ENCODE data around the gene WDR93. TPM values are rescaled to one million over a fixed set of nuclear protein-coding genes. Genes with fewer than 3 reads are reported as not detected.

WDR93 gene
- total and polyA plus RNA-seq, 12 donors = 0.14 to 0.43 (median 0.36) TPM; not detected in 4

DNA sequence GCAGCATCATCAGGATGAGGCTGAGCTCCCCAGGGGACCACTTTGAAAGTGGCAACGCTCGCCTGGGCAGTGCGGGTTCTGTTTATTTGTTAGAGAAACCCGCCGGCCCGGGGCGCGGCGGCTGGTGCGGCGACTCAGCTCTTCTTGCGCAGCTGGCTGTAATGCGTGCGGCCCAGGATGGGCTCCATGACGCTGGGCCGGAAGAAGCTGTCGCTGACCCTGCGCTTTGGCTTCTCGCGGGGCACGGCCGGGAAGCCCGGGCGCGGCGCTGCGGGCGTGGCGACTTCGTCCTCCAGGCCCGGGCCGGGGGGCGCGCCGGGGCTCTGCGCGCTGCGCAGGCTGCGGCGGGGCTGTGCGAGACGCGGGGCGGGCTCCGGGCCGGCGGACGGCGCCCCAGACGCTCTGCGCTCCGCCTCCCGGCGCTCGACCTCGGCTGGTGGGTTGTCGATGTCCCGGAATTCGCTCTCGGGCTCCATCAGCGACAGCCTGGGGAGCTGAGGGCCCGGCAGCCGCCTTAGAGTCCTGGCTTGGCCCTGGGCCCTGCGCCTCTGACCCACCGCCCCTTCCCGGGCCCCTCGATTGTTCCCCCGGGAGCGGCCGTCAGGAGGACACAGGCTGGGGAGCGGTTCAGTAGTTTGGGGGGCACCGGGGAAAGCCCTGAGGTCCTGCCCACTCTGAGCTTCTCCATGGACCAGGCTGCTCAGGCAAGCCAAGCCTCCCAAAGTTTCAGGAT is 25.0 kb upstream of the WDR93 start:
- Histone ChIP-seq H3K9me3 (replicated peaks in 1 of 3) (no peaks in the 10 kb centered on the region), H3K36me3 (replicated peaks in 1 of 2) (no peaks in the 10 kb centered on the region), H3K4me1 (replicated peaks in 1 of 2) (peaks cover 17 to 23% of the 10 kb centered on the region in 2 donors), H3K4me3 (peak overlapping the region in 1 of 4 donors; percentile 52), H3K27ac (peak overlapping the region in 4 of 5 donors; percentile 76 to 95 (median 84)), H3K27me3 (no peaks in the 10 kb centered on the region)
- WGBS, 4 donors = 1 to 5% (median 3%) methylated on average over 11 to 72 of the region's 72 CpGs
- TF ChIP-seq POLR2A (IDR thresholded peaks at IDR 0.05) = peak; percentile 32 to 58
- TF ChIP-seq, protein P1, sequence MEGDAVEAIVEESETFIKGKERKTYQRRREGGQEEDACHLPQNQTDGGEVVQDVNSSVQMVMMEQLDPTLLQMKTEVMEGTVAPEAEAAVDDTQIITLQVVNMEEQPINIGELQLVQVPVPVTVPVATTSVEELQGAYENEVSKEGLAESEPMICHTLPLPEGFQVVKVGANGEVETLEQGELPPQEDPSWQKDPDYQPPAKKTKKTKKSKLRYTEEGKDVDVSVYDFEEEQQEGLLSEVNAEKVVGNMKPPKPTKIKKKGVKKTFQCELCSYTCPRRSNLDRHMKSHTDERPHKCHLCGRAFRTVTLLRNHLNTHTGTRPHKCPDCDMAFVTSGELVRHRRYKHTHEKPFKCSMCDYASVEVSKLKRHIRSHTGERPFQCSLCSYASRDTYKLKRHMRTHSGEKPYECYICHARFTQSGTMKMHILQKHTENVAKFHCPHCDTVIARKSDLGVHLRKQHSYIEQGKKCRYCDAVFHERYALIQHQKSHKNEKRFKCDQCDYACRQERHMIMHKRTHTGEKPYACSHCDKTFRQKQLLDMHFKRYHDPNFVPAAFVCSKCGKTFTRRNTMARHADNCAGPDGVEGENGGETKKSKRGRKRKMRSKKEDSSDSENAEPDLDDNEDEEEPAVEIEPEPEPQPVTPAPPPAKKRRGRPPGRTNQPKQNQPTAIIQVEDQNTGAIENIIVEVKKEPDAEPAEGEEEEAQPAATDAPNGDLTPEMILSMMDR (IDR thresholded peaks at IDR 0.05) = no peak
- intact Hi-C loops (cut with DNase I) = no loop called here
- DNase-seq = peak; percentile 49 to 78 (median 63)

DNA sequence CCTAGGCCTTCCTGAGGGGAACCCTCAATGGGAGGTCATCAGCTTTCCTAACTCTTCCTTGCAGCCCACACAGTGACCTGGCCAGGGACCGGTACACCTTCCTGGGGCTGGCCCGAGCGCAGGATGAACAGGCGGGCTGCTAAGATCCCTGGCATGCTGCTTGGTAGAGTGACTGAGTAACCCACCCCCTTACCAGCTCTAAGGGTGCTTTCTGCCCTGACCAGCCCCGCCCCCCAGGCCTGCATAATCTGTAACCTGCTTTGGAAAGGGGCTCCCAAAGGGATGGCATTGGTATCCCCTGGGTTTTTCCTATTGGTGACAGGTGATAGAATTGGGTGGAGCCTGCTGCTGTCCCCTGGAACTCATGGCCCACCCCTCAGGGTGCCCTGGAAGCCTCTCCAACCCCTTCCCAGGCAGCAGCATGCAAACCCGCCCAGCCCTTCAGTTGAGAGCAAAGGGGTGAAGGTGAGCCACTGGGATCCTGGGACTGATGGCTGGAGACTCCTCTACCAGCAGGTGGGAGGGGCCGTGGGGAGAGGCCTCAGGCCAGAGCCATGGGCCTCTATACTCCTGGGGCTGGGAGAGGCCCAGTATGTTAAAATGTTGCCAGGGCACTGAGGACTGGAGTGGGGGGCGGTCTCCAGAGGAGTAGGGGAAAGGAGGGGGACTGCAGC is 24.3 kb upstream of the WDR93 start:
- peak overlapping the region in 4 of 5 donors; percentile 76 to 95 (median 84) for H3K27ac ChIP-seq
- 93 to 97% (median 94%) methylated on average over 6 to 8 of the region's 8 CpGs for WGBS, 4 donors
- intact Hi-C loops (cut with DNase I) = no loop called here
- peaks cover 17 to 23% of the 10 kb centered on the region in 2 donors for H3K4me1 ChIP-seq (replicated peaks in 1 of 2)
- H3K9me3 ChIP-seq (replicated peaks in 1 of 3) = no peaks in the 10 kb centered on the region
- no peaks in the 10 kb centered on the region for H3K36me3 ChIP-seq (replicated peaks in 1 of 2)
- peak overlapping the region in 1 of 4 donors; percentile 52 for H3K4me3 ChIP-seq
- peak in 1 of 7 donors; percentile 50 for DNase-seq
- TF ChIP-seq, protein P1 (IDR thresholded peaks at IDR 0.05) = no peak
- TF ChIP-seq POLR2A (IDR thresholded peaks at IDR 0.05) = no peak
- H3K27me3 ChIP-seq = no peaks in the 10 kb centered on the region

DNA sequence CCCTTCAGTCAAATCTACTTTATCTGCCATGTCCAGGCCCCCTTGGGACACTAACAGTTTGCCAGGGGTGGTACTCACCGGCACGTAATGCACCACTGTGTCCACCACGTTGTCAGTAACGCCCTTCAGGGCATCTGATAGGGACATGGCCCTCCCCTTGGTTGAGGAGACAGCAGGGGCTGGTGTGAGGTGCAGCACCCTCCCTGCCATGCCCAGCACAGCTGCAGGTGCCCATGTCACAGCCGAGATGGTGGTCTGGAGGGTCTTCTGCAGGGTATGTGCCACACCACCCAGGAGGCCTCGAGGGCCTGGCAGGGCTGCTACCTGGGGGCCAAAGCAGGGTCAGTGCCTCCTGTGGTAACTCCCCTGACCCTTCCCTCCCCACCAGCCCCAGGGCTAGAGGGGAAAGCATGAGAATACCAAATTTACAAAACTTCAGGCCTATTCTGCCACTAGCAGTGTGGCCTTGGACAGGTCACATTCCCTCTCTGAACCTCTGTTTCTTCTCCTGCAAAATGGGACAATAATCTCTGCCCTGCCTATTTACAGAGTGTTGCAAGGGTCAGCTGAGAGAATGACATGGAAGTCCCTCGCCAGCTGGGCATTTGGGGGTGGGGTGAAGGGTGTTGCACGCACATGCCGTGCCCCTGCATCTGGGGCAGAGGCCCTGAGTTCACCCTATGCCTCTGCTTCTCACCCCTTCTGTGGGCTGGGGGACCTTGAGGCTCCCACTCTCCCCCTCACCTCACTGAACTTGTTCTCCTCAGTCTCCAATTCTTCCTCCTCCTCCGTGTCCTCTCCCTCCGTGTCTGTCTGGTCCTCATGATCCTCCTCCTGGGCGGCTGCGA is 23.5 kb upstream of the WDR93 start:
- Histone ChIP-seq H3K9me3 (replicated peaks in 1 of 3) (no peaks in the 10 kb centered on the region), H3K27ac (peak overlapping the region in 1 of 5 donors; percentile 95), H3K36me3 (replicated peaks in 1 of 2) (no peaks in the 10 kb centered on the region), H3K4me3 (no peak overlapping the region), H3K27me3 (no peaks in the 10 kb centered on the region), H3K4me1 (replicated peaks in 1 of 2) (peaks cover 17 to 24% of the 10 kb centered on the region in 2 donors)
- intact Hi-C loops (cut with DNase I) = no loop called here
- 82 to 97% (median 93%) methylated on average over 6 to 13 of the region's 13 CpGs for whole genome bisulfite sequencing, 4 donors
- DNase-seq = no peak
- TF ChIP-seq POLR2A (IDR thresholded peaks at IDR 0.05) = no peak
- TF ChIP-seq, protein P1 (IDR thresholded peaks at IDR 0.05) = no peak

DNA sequence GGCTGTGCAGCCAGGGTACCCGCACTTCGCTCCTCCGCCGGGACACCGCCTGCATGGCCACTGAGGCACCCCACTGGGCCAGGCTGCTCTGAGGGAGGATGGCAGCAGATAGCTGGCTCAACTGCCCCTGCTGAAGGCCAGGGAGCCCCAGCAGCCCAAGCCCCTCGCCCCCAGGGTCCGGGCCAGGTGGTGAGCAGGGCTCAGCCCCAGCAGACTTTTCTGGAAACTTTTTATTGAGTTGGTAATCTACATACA is 23.0 kb upstream of the WDR93 start:
- 93 to 100% (median 97%) methylated on average over 7 of the region's 7 CpGs for WGBS, 4 donors
- intact Hi-C loops (cut with DNase I) = no loop called here
- H3K9me3 ChIP-seq (replicated peaks in 1 of 3) = no peaks in the 10 kb centered on the region
- TF ChIP-seq, protein P1 (IDR thresholded peaks at IDR 0.05) = no peak
- TF ChIP-seq POLR2A (IDR thresholded peaks at IDR 0.05) = no peak
- no peak for DNase-seq
- H3K4me3 ChIP-seq = no peak overlapping the region
- no peaks in the 10 kb centered on the region for H3K36me3 ChIP-seq (replicated peaks in 1 of 2)
- peaks cover 13 to 25% of the 10 kb centered on the region in 2 donors for H3K4me1 ChIP-seq (replicated peaks in 1 of 2)
- H3K27me3 ChIP-seq = no peaks in the 10 kb centered on the region
- no peak overlapping the region for H3K27ac ChIP-seq

Data from adrenal gland (tissue), 12 donors.